Measurements from ENCODE around the gene RBM39. TPM values are rescaled to one million over a fixed set of nuclear protein-coding genes. Genes with fewer than 3 reads are reported as not detected.

Gene RBM39
- total and polyA plus RNA-seq, 2 of the 13 experiments (the other 11 are each of a cell fraction or from before 2014, with no cell fraction given), result 788 to 920 TPM

- TF ChIP-seq GABPA (IDR thresholded peaks at IDR 0.05; ENCODE audit: low read depth, low read length), result no peak
- TF ChIP-seq GABPA (CRISPR knock-in tag; IDR thresholded peaks at IDR 0.05; ENCODE audit: low read depth), result no peak
- peak; percentile 98 for TF ChIP-seq ZNF605 (CRISPR knock-in tag; IDR thresholded peaks at IDR 0.05)
- peak; percentile 86; the same call in 1 of the 2 replicates for TF ChIP-seq MEF2D (CRISPR knock-in tag; IDR thresholded peaks at IDR 0.05)
- TF ChIP-seq SKIL (CRISPR knock-in tag; IDR thresholded peaks at IDR 0.05; ENCODE audit: borderline replicate concordance), result no peak; the same call in none of the 2 replicates
- TF ChIP-seq ETV6 (CRISPR knock-in tag; conservative IDR thresholded peaks at IDR 0.05), result peak; percentile 75
- no peak for TF ChIP-seq SMC3 (IDR thresholded peaks at IDR 0.05; ENCODE audit: low read length)
- TF ChIP-seq ZNF770 (CRISPR knock-in tag; IDR thresholded peaks at IDR 0.05), result peak; percentile 57; the same call in 1 of the 2 replicates
- peak; percentile 44; the same call in 1 of the 2 replicates for TF ChIP-seq MAZ (IDR thresholded peaks at IDR 0.05; ENCODE audit: borderline replicate concordance, low read depth, low read length)
- peak; percentile 82 for TF ChIP-seq MAZ (CRISPR knock-in tag; IDR thresholded peaks at IDR 0.05; ENCODE audit: low read depth)
- peak; percentile 96 for TF ChIP-seq ZHX2 (IDR thresholded peaks at IDR 0.05; ENCODE audit: low read depth)
- TF ChIP-seq ZHX2 (CRISPR knock-in tag; IDR thresholded peaks at IDR 0.05; ENCODE audit: borderline replicate concordance), result peak; percentile 75
- peak; percentile 92; the same call in 1 of the 2 replicates for TF ChIP-seq CREB3 (CRISPR knock-in tag; IDR thresholded peaks at IDR 0.05)
- no peak; the same call in none of the 2 replicates for TF ChIP-seq MXD1 (CRISPR knock-in tag; IDR thresholded peaks at IDR 0.05)
These were observed 29.9 kb upstream of the RBM39 start, which contains the start of gene PHF20 (continued) for GRCh38 chr20:35771689-35772562.
